CD4-positive, CD25-positive, alpha-beta regulatory T cell (primary cell): ENCODE data around the gene PSMD5. TPM values are rescaled to one million over a fixed set of nuclear protein-coding genes. Genes with fewer than 3 reads are reported as not detected.

Experiments used
- ATAC-seq, 2 donors: fragments of 150-1000 bp; cut with Tn5 transposase; one replicate each; pipeline ENCODE4 v1.10.0; 2021; ENCODE audit warnings: low read depth in 2 of 2, moderate number of reproducible peaks in 2 of 2, moderate library complexity in 1 of 2
- DNase-seq, 3 donors: peaks; one replicate each; pipeline versions ENCODE4 v3.0.0 to v3.0.0-alpha.2; 2012 to 2022; ENCODE audit warnings: mixed read lengths in 1 of 3
- H3K27ac ChIP-seq: one replicate; pipeline ENCODE4 v1.7.0; 2013; ENCODE audit warnings: mild to moderate bottlenecking, low read length; ENCODE audit not compliant: insufficient read depth, poor library complexity, severe bottlenecking
- H3K27me3 ChIP-seq: one replicate; pipeline ENCODE4 v1.7.0; 2013; ENCODE audit warnings: low read length; ENCODE audit not compliant: control insufficient read depth, insufficient read depth
- H3K36me3 ChIP-seq: one replicate; pipeline ENCODE4 v1.7.0; 2013; ENCODE audit warnings: mild to moderate bottlenecking, low read length, moderate library complexity; ENCODE audit not compliant: control insufficient read depth, insufficient read depth
- H3K4me1 ChIP-seq: 2 replicates; pipeline ENCODE4 v1.7.0; 2013; ENCODE audit warnings: mild to moderate bottlenecking, low read length; ENCODE audit not compliant: insufficient read depth, control insufficient read depth, poor library complexity, severe bottlenecking
- H3K4me3 ChIP-seq: one replicate; pipeline ENCODE4 v1.7.0; 2013; ENCODE audit warnings: low read depth, mild to moderate bottlenecking, low read length, moderate library complexity
- H3K9me3 ChIP-seq, 2 experiments: 1 replicate in 1 of 2; 2 replicates in 1 of 2; pipeline ENCODE4 v1.7.0; 2013; ENCODE audit warnings: low read length in 2 of 2, mild to moderate bottlenecking in 1 of 2, moderate library complexity in 1 of 2; ENCODE audit not compliant: control insufficient read depth in 2 of 2
- H3K27ac Mint-ChIP-seq, 3 donors: one replicate each; pipeline ENCODE4 v1.8.0; 2020 to 2022; ENCODE audit warnings: mild to moderate bottlenecking in 3 of 3, mixed read lengths in 3 of 3, moderate library complexity in 2 of 3
- H3K27me3 Mint-ChIP-seq: one replicate; pipeline ENCODE4 v1.8.0; 2022; ENCODE audit warnings: mild to moderate bottlenecking, mixed read lengths
- H3K36me3 Mint-ChIP-seq: one replicate; pipeline ENCODE4 v1.8.0; 2020; ENCODE audit warnings: mixed read lengths
- H3K4me1 Mint-ChIP-seq, 4 donors: one replicate each; pipeline ENCODE4 v1.8.0; 2020 to 2022; ENCODE audit warnings: mixed read lengths in 4 of 4, mild to moderate bottlenecking in 1 of 4
- H3K4me3 Mint-ChIP-seq, 4 donors: one replicate each; pipeline ENCODE4 v1.8.0; 2020 to 2022; ENCODE audit warnings: mild to moderate bottlenecking in 4 of 4, mixed read lengths in 4 of 4, moderate library complexity in 3 of 4
- H3K9me3 Mint-ChIP-seq, 7 donors: one replicate each; pipeline ENCODE4 v1.8.0; 2020 to 2022; ENCODE audit warnings: mixed read lengths in 7 of 7, mild to moderate bottlenecking in 3 of 7, moderate library complexity in 2 of 7
- polyA plus RNA-seq, 4 donors: library from polyadenylated mRNA; unstranded; fragments of 300-500 nt; fragmentation: Illumina TruSeq; gene quantifications; one replicate each; pipeline ENCODE4 v1.2.3, GENCODE V29; 2021
- total RNA-seq: library from RNA; stranded (reverse); gene quantifications from one replicate; pipeline ENCODE4 v1.2.3, GENCODE V29; 2022

PSMD5 gene
- total and polyA plus RNA-seq, 5 donors from 2014 or later, result 27.0 to 44.0 (median 30.4) TPM

- H3K36me3 Mint-ChIP-seq, result peaks cover 47% of the 10 kb centered on the region
- ATAC-seq (no peak), DNase-seq (no peak)
- H3K4me3 Mint-ChIP-seq, result no peak overlapping the region
- H3K4me3 ChIP-seq, result no peak overlapping the region
- H3K9me3 ChIP-seq, result no peaks in the 10 kb centered on the region
- no peaks in the 10 kb centered on the region for H3K27me3 ChIP-seq
- H3K27me3 Mint-ChIP-seq, result no peaks in the 10 kb centered on the region
- H3K27ac Mint-ChIP-seq, result peak overlapping the region in 1 of 3 donors; percentile 35
- no peak overlapping the region for H3K27ac ChIP-seq
- H3K4me1 ChIP-seq, result no peaks in the 10 kb centered on the region
- H3K9me3 Mint-ChIP-seq, result no peaks in the 10 kb centered on the region
- H3K4me1 Mint-ChIP-seq, result peaks cover 6 to 56% (median 18%) of the 10 kb centered on the region in 4 donors
- H3K36me3 ChIP-seq, result peaks cover 39% of the 10 kb centered on the region
These were observed 10.5 kb upstream of the PSMD5 start for GRCh38 chr9:120853198-120853597.

GRCh38 chr9:120852240-120853010, 9.7 kb upstream of the PSMD5 start:
- H3K27me3 Mint-ChIP-seq, result no peaks in the 10 kb centered on the region
- H3K27me3 ChIP-seq, result no peaks in the 10 kb centered on the region
- H3K36me3 Mint-ChIP-seq, result peaks cover 51% of the 10 kb centered on the region
- peaks cover 4% of the 10 kb centered on the region for H3K4me1 ChIP-seq
- H3K27ac ChIP-seq, result no peak overlapping the region
- H3K4me3 ChIP-seq, result no peak overlapping the region
- H3K9me3 Mint-ChIP-seq, result no peaks in the 10 kb centered on the region
- peak overlapping the region in 1 of 4 donors; percentile 45 for H3K4me3 Mint-ChIP-seq
- H3K27ac Mint-ChIP-seq, result peak overlapping the region; percentile 35 to 76 (median 67)
- H3K36me3 ChIP-seq, result peaks cover 32% of the 10 kb centered on the region
- peaks cover 12 to 63% (median 26%) of the 10 kb centered on the region in 4 donors for H3K4me1 Mint-ChIP-seq
- ATAC-seq (no peak), DNase-seq (no peak)
- H3K9me3 ChIP-seq, result no peaks in the 10 kb centered on the region

GRCh38 chr9:120851449-120851848, 8.7 kb upstream of the PSMD5 start:
- no peak overlapping the region for H3K27ac ChIP-seq
- no peaks in the 10 kb centered on the region for H3K9me3 ChIP-seq
- H3K36me3 ChIP-seq, result peaks cover 27% of the 10 kb centered on the region
- no peak for DNase-seq
- H3K4me1 ChIP-seq, result peaks cover 14% of the 10 kb centered on the region
- ATAC-seq, result no peak
- Mint-ChIP-seq H3K9me3 (no peaks in the 10 kb centered on the region), H3K27me3 (no peaks in the 10 kb centered on the region), H3K4me1 (peaks cover 16 to 73% (median 34%) of the 10 kb centered on the region in 4 donors), H3K27ac (peak overlapping the region in 2 of 3 donors; percentile 43 to 68), H3K4me3 (no peak overlapping the region), H3K36me3 (peaks cover 55% of the 10 kb centered on the region)
- no peaks in the 10 kb centered on the region for H3K27me3 ChIP-seq
- H3K4me3 ChIP-seq, result no peak overlapping the region

- Mint-ChIP-seq H3K9me3 (no peaks in the 10 kb centered on the region), H3K4me3 (no peak overlapping the region), H3K36me3 (peaks cover 60% of the 10 kb centered on the region), H3K4me1 (peaks cover 17 to 81% (median 42%) of the 10 kb centered on the region in 4 donors), H3K27me3 (no peaks in the 10 kb centered on the region), H3K27ac (peak overlapping the region; percentile 56 to 79 (median 67))
- peaks cover 23% of the 10 kb centered on the region for H3K36me3 ChIP-seq
- peaks cover 25% of the 10 kb centered on the region for H3K4me1 ChIP-seq
- no peaks in the 10 kb centered on the region for H3K9me3 ChIP-seq
- no peaks in the 10 kb centered on the region for H3K27me3 ChIP-seq
- ATAC-seq, result no peak
- H3K4me3 ChIP-seq, result no peak overlapping the region
- no peak for DNase-seq
- H3K27ac ChIP-seq, result no peak overlapping the region
These were observed 7.6 kb upstream of the PSMD5 start for GRCh38 chr9:120850315-120850714.

GRCh38 chr9:120846906-120847305, 4.2 kb upstream of the PSMD5 start:
- no peak for DNase-seq
- ATAC-seq, result no peak
- no peaks in the 10 kb centered on the region for H3K9me3 Mint-ChIP-seq
- H3K4me3 Mint-ChIP-seq, result peak overlapping the region; percentile 10 to 99 (median 80)
- H3K9me3 ChIP-seq, result no peaks in the 10 kb centered on the region
- peaks cover 26 to 87% (median 62%) of the 10 kb centered on the region in 4 donors for H3K4me1 Mint-ChIP-seq
- peaks cover 10% of the 10 kb centered on the region for H3K36me3 ChIP-seq
- H3K27me3 ChIP-seq, result no peaks in the 10 kb centered on the region
- peaks cover 53% of the 10 kb centered on the region for H3K4me1 ChIP-seq
- H3K36me3 Mint-ChIP-seq, result peaks cover 56% of the 10 kb centered on the region
- H3K27ac ChIP-seq, result peak overlapping the region; percentile 97
- H3K4me3 ChIP-seq, result peak overlapping the region; percentile 88
- no peaks in the 10 kb centered on the region for H3K27me3 Mint-ChIP-seq
- H3K27ac Mint-ChIP-seq, result peak overlapping the region; percentile 94 to 99 (median 98)

GRCh38 chr9:120846251-120846889, 3.6 kb upstream of the PSMD5 start:
- H3K36me3 Mint-ChIP-seq, result peaks cover 59% of the 10 kb centered on the region
- H3K4me3 ChIP-seq, result peak overlapping the region; percentile 88
- H3K27me3 ChIP-seq, result no peaks in the 10 kb centered on the region
- H3K4me1 Mint-ChIP-seq, result peaks cover 26 to 88% (median 66%) of the 10 kb centered on the region in 4 donors
- peak overlapping the region; percentile 97 for H3K27ac ChIP-seq
- H3K27me3 Mint-ChIP-seq, result no peaks in the 10 kb centered on the region
- peak overlapping the region; percentile 94 to 99 (median 98) for H3K27ac Mint-ChIP-seq
- H3K9me3 Mint-ChIP-seq, result no peaks in the 10 kb centered on the region
- H3K4me3 Mint-ChIP-seq, result peak overlapping the region; percentile 10 to 99 (median 80)
- no peaks in the 10 kb centered on the region for H3K9me3 ChIP-seq
- DNase-seq (peak in 2 of 3 donors; percentile 85 to 90), ATAC-seq (peak; percentile 56 to 69)
- peaks cover 5% of the 10 kb centered on the region for H3K36me3 ChIP-seq
- H3K4me1 ChIP-seq, result peaks cover 57% of the 10 kb centered on the region

GRCh38 chr9:120845255-120845654, 2.5 kb upstream of the PSMD5 start:
- peaks cover 24 to 87% (median 61%) of the 10 kb centered on the region in 4 donors for H3K4me1 Mint-ChIP-seq
- Histone ChIP-seq H3K9me3 (no peaks in the 10 kb centered on the region), H3K4me3 (peak overlapping the region; percentile 88), H3K4me1 (peaks cover 57% of the 10 kb centered on the region), H3K27ac (peak overlapping the region; percentile 97), H3K27me3 (no peaks in the 10 kb centered on the region), H3K36me3 (no peaks in the 10 kb centered on the region)
- H3K4me3 Mint-ChIP-seq, result peak overlapping the region; percentile 10 to 99 (median 95)
- H3K27me3 Mint-ChIP-seq, result no peaks in the 10 kb centered on the region
- H3K9me3 Mint-ChIP-seq, result no peaks in the 10 kb centered on the region
- peak overlapping the region in 2 of 3 donors; percentile 98 to 99 for H3K27ac Mint-ChIP-seq
- ATAC-seq (peak in 1 of 2 donors; percentile 23), DNase-seq (peak in 1 of 3 donors; percentile 54)
- peaks cover 55% of the 10 kb centered on the region for H3K36me3 Mint-ChIP-seq
